Activated CD8-positive, alpha-beta T cell treated with anti-CD3 and anti-CD28 coated beads, Interleukin-2, amount 10 ng/mL, durations not matched to agents 7 days and 5 days (primary cell): ENCODE data around the gene HORMAD2. TPM values are rescaled to one million over a fixed set of nuclear protein-coding genes. Genes with fewer than 3 reads are reported as not detected.
A peak's percentile ranks its signal among the peaks of the same experiment; 100 is the strongest.
"Not testable (repeated sequence)": the region's sequence is repeated elsewhere in the genome, so short reads cannot be mapped to it uniquely, and the experiment has no call there.

ENCODE experiments used
- ATAC-seq: fragments of 150-1000 bp; cut with Tn5 transposase; one replicate; pipeline ENCODE4 v1.10.0; 2021; ENCODE audit warnings: moderate library complexity
- CTCF ChIA-PET: fragments of 350-600 bp; sonication (Branson Sonifier 250); formaldehyde crosslinking; loops from one replicate; lab custom pipeline; 2021; ENCODE audit warnings: antibody characterized with exemption; lab: Charles Lee
- POLR2A ChIA-PET: fragments of 350-600 bp; sonication (Branson Sonifier 250); formaldehyde crosslinking; loops from one replicate; lab custom pipeline; 2021; ENCODE audit warnings: antibody characterized with exemption; lab: Charles Lee
- DNase-seq: peaks from one replicate; pipeline ENCODE4 v3.0.0-alpha.2; 2020
- H3K27ac Mint-ChIP-seq: one replicate; pipeline ENCODE4 v1.8.0; 2021; ENCODE audit warnings: mild to moderate bottlenecking, mixed read lengths
- H3K27me3 Mint-ChIP-seq: one replicate; pipeline ENCODE4 v1.8.0; 2021; ENCODE audit warnings: low read depth, mixed read lengths
- H3K36me3 Mint-ChIP-seq: one replicate; pipeline ENCODE4 v1.8.0; 2021; ENCODE audit warnings: low read depth, mixed read lengths
- H3K4me1 Mint-ChIP-seq: one replicate; pipeline ENCODE4 v1.8.0; 2021; ENCODE audit warnings: low read depth, mixed read lengths
- H3K4me3 Mint-ChIP-seq: one replicate; pipeline ENCODE4 v1.8.0; 2021; ENCODE audit warnings: mild to moderate bottlenecking, mixed read lengths
- H3K9me3 Mint-ChIP-seq: one replicate; pipeline ENCODE4 v1.8.0; 2022; ENCODE audit warnings: mixed read lengths; ENCODE audit not compliant: insufficient read depth
- total RNA-seq, 2 experiments: library from RNA; stranded (reverse); gene quantifications; one replicate each; pipeline ENCODE4 v1.2.3, GENCODE V29; 2021

Gene HORMAD2
- total RNA-seq, 2 experiments from 2014 or later: not detected

GRCh38 chr22:30192427-30192826 lies 112.2 kb downstream of the HORMAD2 start:
- Mint-ChIP-seq H3K27ac (peak overlapping the region; percentile 91), H3K9me3 (no peaks in the 10 kb centered on the region), H3K4me3 (no peak overlapping the region), H3K36me3 (peaks cover 49% of the 10 kb centered on the region), H3K27me3 (no peaks in the 10 kb centered on the region), H3K4me1 (peaks cover 97% of the 10 kb centered on the region)
- DNase-seq (no peak), ATAC-seq (no peak)
- POLR2A ChIA-PET: interaction anchor here (3.6 kb wide), 1 partner anchor 14 kb away, joined by 16 read pairs; no protein-coding TSS in a partner anchor
- CTCF ChIA-PET: interaction anchor here (3.9 to 5.7 kb wide), 2 partner anchors 14 to 84 kb away, joined by 18 to 44 read pairs; no protein-coding TSS in a partner anchor

DNA sequence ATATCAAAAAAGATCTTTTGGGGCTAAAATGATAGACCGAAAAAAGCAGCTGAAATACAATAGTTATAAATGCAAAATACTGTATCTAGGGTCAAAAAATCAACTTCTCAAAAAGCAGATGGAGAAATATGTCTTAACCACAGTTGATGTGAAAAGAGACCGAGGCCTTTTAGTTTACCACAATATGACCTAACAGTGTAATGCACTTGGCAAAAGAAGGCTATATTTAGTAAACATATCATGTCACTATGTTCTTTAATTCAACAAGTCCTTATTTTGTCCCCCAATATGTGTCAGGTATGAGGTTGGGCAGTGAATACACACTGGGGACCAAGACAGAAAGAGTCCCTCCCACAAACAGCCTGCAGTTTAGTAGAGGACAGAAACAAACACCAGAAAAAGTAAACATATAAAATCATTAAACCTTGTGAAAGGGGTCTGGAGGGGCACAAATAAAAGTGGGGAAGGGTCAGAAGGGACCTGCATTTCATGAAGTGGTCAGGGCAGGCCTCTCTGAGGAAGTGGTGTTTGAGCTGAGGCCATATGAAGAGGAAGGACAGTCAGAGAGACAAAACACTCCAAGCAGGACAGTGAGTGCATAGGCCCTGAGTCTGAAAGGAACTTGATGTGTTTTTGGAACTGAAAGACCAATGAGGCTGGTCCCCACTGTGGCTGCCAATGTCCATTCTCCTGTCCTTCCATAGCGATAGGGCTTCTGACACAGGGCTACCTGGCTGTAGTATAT lies 112.9 kb downstream of the HORMAD2 start:
- peaks cover 95% of the 10 kb centered on the region for H3K4me1 Mint-ChIP-seq
- H3K27ac Mint-ChIP-seq: peak overlapping the region; percentile 91

DNA sequence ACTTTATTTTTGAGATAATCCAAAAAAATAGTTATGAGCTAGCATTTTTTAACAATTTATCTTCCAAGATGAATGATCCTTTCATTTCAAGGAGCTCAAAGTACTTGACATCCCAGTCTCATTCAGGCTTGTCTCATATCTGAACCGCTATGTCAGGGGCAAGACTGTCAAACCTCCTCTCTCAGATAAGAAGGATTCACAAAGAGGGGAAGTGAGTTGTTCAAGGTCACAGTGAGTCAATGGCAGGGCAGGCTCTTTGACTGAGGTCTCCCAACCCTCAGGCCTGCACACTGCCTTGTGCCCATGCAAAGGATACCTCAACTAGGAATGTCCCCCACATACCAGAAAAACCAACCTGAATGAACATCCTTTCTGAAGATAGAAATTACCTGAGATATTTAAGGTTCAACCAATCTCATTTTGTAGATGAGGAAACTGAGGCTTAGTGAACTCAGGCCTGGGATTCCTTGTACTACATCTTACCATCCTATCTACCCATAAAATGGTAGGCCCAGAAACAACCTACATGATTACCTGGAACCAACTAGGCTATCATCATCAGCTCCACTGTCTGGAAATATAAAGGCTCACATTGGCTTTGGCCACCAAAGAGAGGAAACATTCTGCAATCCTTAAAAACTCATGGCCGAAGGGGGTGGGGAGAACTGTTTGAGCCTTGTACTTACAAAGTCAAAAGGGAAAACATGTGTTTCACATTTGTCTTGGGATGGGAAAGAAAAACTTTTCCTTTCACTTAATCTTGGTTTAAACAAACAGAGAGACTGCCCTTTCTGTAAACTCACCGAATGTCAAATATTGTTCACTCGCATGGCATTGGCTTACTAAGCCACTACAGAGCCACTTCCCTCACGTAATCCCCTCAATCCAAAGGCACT lies 115.2 kb downstream of the HORMAD2 start:
- Mint-ChIP-seq H3K27me3 (no peaks in the 10 kb centered on the region), H3K36me3 (peaks cover 42% of the 10 kb centered on the region), H3K4me1 (peaks cover 87% of the 10 kb centered on the region), H3K9me3 (no peaks in the 10 kb centered on the region), H3K27ac (peak overlapping the region; percentile 94), H3K4me3 (peak overlapping the region; percentile 47)
- CTCF ChIA-PET: interaction anchor here (0.7 to 2.7 kb wide), 7 partner anchors 10 to 92 kb away, joined by 3 to 14 read pairs (median 4); no protein-coding TSS in a partner anchor
- ATAC-seq (no peak), DNase-seq (no peak)
- POLR2A ChIA-PET: interaction anchor here (0.8 to 1.8 kb wide), 9 partner anchors 8 to 91 kb away, joined by 3 to 13 read pairs (median 4); no protein-coding TSS in a partner anchor

More for the DNA sequence above, 112.9 kb downstream of the HORMAD2 start:
- ChIA-PET POLR2A (no interaction called here), CTCF (interaction anchor here (1.0 to 1.1 kb wide), 2 partner anchors 9 to 85 kb away, joined by 3 to 4 read pairs; no protein-coding TSS in a partner anchor)
- ATAC-seq (no peak), DNase-seq (no peak)
- Mint-ChIP-seq H3K4me3 (no peak overlapping the region), H3K36me3 (peaks cover 49% of the 10 kb centered on the region), H3K9me3 (no peaks in the 10 kb centered on the region), H3K27me3 (no peaks in the 10 kb centered on the region)

- peak overlapping the region; percentile 47 for H3K4me3 Mint-ChIP-seq
- ATAC-seq: peak; percentile 72
- H3K36me3 Mint-ChIP-seq: peaks cover 38% of the 10 kb centered on the region
- ChIA-PET CTCF (interaction anchor here (0.7 to 2.7 kb wide), 7 partner anchors 10 to 92 kb away, joined by 3 to 14 read pairs (median 4); no protein-coding TSS in a partner anchor), POLR2A (interaction anchor here (0.5 to 1.8 kb wide), 11 partner anchors 9 to 841 kb away, joined by 3 to 13 read pairs (median 4); no protein-coding TSS in a partner anchor)
- no peaks in the 10 kb centered on the region for H3K9me3 Mint-ChIP-seq
- H3K27me3 Mint-ChIP-seq: no peaks in the 10 kb centered on the region
- H3K4me1 Mint-ChIP-seq: peaks cover 81% of the 10 kb centered on the region
- DNase-seq: peak; percentile 81
- peak overlapping the region; percentile 94 for H3K27ac Mint-ChIP-seq
Observed at GRCh38 chr22:30196141-30196879, 116.0 kb downstream of the HORMAD2 start.

GRCh38 chr22:30196880-30197336 lies 116.6 kb downstream of the HORMAD2 start:
- Mint-ChIP-seq H3K4me3 (peak overlapping the region; percentile 47), H3K27me3 (no peaks in the 10 kb centered on the region), H3K27ac (peak overlapping the region; percentile 94), H3K9me3 (no peaks in the 10 kb centered on the region), H3K4me1 (peaks cover 77% of the 10 kb centered on the region), H3K36me3 (peaks cover 35% of the 10 kb centered on the region)
- ATAC-seq: peak; percentile 21
- no peak for DNase-seq
- CTCF ChIA-PET: interaction anchor here (1.2 to 2.7 kb wide), 5 partner anchors 10 to 89 kb away, joined by 3 to 14 read pairs (median 6); no protein-coding TSS in a partner anchor
- POLR2A ChIA-PET: interaction anchor here (0.5 to 1.8 kb wide), 11 partner anchors 9 to 842 kb away, joined by 3 to 13 read pairs (median 4); no protein-coding TSS in a partner anchor

DNA sequence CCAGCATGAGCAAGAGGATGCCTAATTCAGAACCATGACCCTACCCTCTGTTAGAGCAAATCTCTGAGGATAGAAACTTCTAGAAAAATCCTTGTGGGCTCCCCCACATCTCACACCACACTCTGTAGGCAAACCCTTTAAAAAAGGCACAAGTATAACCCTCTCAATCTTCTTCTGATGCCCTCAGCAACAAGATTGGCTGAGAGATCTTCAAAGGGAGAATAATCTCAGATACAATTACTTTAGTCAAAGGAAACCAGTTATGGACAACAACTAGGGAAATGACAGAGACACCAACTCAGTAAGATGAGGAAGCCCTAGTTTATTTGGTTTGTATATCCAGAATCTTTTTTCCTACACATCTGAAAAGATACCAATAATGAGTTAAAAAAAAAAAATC lies 117.1 kb downstream of the HORMAD2 start:
- ChIA-PET CTCF (interaction anchor here (2.7 kb wide), 1 partner anchor 89 kb away, joined by 14 read pairs; no protein-coding TSS in a partner anchor), POLR2A (interaction anchor here (0.7 to 1.8 kb wide), 5 partner anchors 10 to 90 kb away, joined by 3 to 13 read pairs (median 4); no protein-coding TSS in a partner anchor)
- peaks cover 33% of the 10 kb centered on the region for H3K36me3 Mint-ChIP-seq
- no peaks in the 10 kb centered on the region for H3K27me3 Mint-ChIP-seq
- H3K4me1 Mint-ChIP-seq: peaks cover 72% of the 10 kb centered on the region
- H3K9me3 Mint-ChIP-seq: no peaks in the 10 kb centered on the region
- ATAC-seq (no peak), DNase-seq (no peak)
- H3K27ac Mint-ChIP-seq: peak overlapping the region; percentile 94
- H3K4me3 Mint-ChIP-seq: no peak overlapping the region

- peaks cover 63% of the 10 kb centered on the region for H3K4me1 Mint-ChIP-seq
- POLR2A ChIA-PET: interaction anchor here (1.0 kb wide), 2 partner anchors 10 to 11 kb away, joined by 3 read pairs; no protein-coding TSS in a partner anchor
- H3K9me3 Mint-ChIP-seq: no peaks in the 10 kb centered on the region
- no peak overlapping the region for H3K4me3 Mint-ChIP-seq
- no peak for DNase-seq
- no peak for ATAC-seq
- CTCF ChIA-PET: interaction anchor here (1.1 kb wide), 1 partner anchor 90 kb away, joined by 4 read pairs; no protein-coding TSS in a partner anchor
- H3K36me3 Mint-ChIP-seq: peaks cover 27% of the 10 kb centered on the region
- H3K27me3 Mint-ChIP-seq: no peaks in the 10 kb centered on the region
- H3K27ac Mint-ChIP-seq: peak overlapping the region; percentile 64
Observed at GRCh38 chr22:30198152-30198825, 118.0 kb downstream of the HORMAD2 start.

DNA sequence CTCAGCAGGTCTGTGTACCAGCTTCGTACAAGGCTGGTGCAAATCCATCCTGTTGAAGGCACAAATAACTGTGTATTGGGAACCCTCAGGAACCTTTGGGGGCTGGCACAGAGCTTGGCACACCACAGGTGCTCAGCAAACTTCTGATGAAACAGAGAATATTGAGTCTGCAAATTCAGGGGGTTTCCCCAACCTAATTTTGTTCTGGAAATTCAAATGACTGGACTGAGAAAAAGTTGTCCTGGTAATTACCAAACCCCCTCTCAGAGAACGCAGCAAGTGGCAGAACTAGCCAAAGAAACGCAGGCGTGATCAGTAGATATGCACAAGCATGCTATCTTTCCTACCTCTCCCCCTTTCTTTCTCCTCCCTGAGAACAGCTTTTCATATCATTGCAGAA lies 118.7 kb downstream of the HORMAD2 start:
- ATAC-seq (no peak), DNase-seq (no peak)
- Mint-ChIP-seq H3K4me1 (peaks cover 61% of the 10 kb centered on the region), H3K9me3 (no peaks in the 10 kb centered on the region), H3K4me3 (no peak overlapping the region), H3K27me3 (no peaks in the 10 kb centered on the region), H3K27ac (peak overlapping the region; percentile 64), H3K36me3 (peaks cover 23% of the 10 kb centered on the region)
- POLR2A ChIA-PET: interaction anchor here (1.0 kb wide), 1 partner anchor 10 kb away, joined by 3 read pairs; no protein-coding TSS in a partner anchor
- CTCF ChIA-PET: interaction anchor here (0.9 to 1.1 kb wide), 2 partner anchors 9 to 91 kb away, joined by 4 read pairs; no protein-coding TSS in a partner anchor

DNA sequence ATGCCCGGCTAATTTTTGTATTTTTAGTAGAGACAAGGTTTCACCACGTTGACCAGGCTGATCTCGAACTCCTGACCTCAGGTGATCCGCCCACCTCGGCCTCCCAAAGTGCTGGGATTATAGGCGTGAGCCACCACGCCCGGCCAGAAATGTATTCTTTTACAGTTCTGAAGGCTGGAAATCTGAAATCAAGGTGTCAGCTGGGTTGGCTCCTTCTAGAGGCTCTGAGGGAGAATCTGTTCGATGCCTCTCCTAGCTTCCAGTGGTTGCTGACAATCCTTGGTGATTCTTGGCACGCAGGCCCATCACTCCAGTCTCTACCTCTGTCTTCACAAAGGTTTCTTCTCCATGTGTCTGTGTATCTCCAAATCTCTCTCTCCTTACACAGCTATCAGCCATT lies 120.6 kb downstream of the HORMAD2 start:
- H3K4me1 Mint-ChIP-seq: peaks cover 58% of the 10 kb centered on the region
- H3K27ac Mint-ChIP-seq, H3K9me3 Mint-ChIP-seq, POLR2A ChIA-PET, H3K27me3 Mint-ChIP-seq, H3K4me3 Mint-ChIP-seq, DNase-seq, ATAC-seq: not testable (repeated sequence)
- H3K36me3 Mint-ChIP-seq: peaks cover 10% of the 10 kb centered on the region
- CTCF ChIA-PET: interaction anchor here (1.2 kb wide), 1 partner anchor 20 kb away, joined by 3 read pairs; no protein-coding TSS in a partner anchor

- CTCF ChIA-PET: interaction anchor here (0.9 to 1.4 kb wide), 2 partner anchors 9 to 54 kb away, joined by 3 to 4 read pairs; no protein-coding TSS in a partner anchor
- Mint-ChIP-seq H3K27me3 (no peaks in the 10 kb centered on the region), H3K36me3 (peaks cover 10% of the 10 kb centered on the region), H3K9me3 (no peaks in the 10 kb centered on the region), H3K4me1 (peaks cover 56% of the 10 kb centered on the region), H3K4me3 (no peak overlapping the region), H3K27ac (no peak overlapping the region)
- POLR2A ChIA-PET: interaction anchor here (0.7 kb wide), 1 partner anchor 44 kb away, joined by 3 read pairs; no protein-coding TSS in a partner anchor
- DNase-seq (no peak), ATAC-seq (no peak)
Observed at GRCh38 chr22:30201945-30202344, 121.7 kb downstream of the HORMAD2 start.
